ENCODE measurements around the gene AKR7A2. TPM values are rescaled to one million over a fixed set of nuclear protein-coding genes. Genes with fewer than 3 reads are reported as not detected.

AKR7A2 gene
- total and polyA plus RNA-seq, 8 donors: 43.2 to 73.8 (median 63.5) TPM

DNA sequence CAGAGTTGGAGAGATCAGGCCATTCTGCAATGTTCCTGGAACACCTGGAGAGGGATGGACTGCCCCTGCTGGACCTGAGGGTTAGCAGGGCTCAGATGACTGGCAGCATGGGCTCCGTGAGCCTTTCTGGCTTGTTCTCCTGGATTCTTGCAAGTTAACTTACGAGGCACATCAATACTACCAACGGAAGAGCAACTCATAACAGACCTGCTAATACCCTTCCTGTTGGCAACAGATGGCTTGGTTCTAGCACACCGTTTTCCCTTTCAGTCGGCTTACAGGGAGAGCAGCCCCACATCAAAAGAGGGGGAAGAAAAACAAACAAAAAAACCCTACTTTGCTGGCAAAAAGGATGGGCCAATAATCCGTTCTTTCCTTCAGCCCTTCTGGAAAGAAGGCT lies 48.1 kb upstream of the AKR7A2 start:
- no peaks in the 10 kb centered on the region for H3K9me3 ChIP-seq
- intact Hi-C loops (cut with DNase I): no loop called here
- ATAC-seq (no peak), DNase-seq (no peak)
- no peak overlapping the region for H3K27ac ChIP-seq
- H3K36me3 ChIP-seq: peaks cover 0 to 41% of the 10 kb centered on the region in 2 donors
- TF ChIP-seq, protein P1, sequence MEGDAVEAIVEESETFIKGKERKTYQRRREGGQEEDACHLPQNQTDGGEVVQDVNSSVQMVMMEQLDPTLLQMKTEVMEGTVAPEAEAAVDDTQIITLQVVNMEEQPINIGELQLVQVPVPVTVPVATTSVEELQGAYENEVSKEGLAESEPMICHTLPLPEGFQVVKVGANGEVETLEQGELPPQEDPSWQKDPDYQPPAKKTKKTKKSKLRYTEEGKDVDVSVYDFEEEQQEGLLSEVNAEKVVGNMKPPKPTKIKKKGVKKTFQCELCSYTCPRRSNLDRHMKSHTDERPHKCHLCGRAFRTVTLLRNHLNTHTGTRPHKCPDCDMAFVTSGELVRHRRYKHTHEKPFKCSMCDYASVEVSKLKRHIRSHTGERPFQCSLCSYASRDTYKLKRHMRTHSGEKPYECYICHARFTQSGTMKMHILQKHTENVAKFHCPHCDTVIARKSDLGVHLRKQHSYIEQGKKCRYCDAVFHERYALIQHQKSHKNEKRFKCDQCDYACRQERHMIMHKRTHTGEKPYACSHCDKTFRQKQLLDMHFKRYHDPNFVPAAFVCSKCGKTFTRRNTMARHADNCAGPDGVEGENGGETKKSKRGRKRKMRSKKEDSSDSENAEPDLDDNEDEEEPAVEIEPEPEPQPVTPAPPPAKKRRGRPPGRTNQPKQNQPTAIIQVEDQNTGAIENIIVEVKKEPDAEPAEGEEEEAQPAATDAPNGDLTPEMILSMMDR (IDR thresholded peaks at IDR 0.05): no peak
- peaks cover 14 to 28% of the 10 kb centered on the region in 2 donors for H3K4me1 ChIP-seq
- no peak overlapping the region for H3K4me3 ChIP-seq
- no peaks in the 10 kb centered on the region for H3K27me3 ChIP-seq

DNA sequence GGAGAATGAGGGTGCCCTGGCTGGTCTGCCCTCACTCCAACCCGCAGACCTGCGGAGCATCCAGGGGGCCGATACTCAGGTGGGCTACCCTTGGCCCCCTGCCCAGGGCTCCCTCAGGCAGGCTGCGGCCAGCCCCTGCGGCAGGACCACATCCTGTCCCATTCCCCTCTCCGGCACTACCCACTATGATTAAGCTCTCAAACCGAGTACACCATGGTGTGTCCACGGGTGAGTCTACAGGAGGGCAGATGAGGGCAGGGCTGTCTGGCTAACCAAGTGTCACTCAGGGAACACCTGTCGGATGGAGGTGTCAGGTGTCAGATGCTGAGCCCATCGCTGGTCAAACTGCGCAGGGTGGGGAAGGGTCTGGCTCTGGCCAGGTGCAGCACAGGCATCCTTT lies 47.4 kb upstream of the AKR7A2 start:
- Histone ChIP-seq H3K9me3 (no peaks in the 10 kb centered on the region), H3K36me3 (peaks cover 0 to 45% of the 10 kb centered on the region in 2 donors), H3K4me1 (peaks cover 14 to 28% of the 10 kb centered on the region in 2 donors), H3K27me3 (no peaks in the 10 kb centered on the region), H3K4me3 (no peak overlapping the region), H3K27ac (no peak overlapping the region)
- DNase-seq (no peak), ATAC-seq (no peak)
- intact Hi-C loops (cut with DNase I): no loop called here
- TF ChIP-seq, protein P1 (IDR thresholded peaks at IDR 0.05): no peak

DNA sequence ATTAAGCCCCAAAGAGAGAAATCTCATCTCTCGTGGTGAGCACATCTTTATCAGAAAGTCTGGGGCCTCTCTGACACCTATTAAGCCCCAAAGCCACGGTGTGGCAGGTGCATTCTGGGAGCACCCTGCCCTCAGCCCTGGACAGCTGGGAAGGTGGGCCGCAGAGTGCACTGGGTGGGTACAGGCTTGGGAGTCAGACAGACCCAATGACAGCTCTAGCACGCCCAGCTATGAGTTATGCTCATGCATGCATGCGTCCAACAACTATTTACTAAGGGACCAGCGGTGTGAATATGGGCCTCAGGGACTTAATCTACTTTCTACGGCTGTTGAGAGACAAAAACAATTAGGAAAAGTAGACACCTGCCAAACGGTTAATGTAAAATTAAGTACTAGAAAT lies 46.8 kb upstream of the AKR7A2 start:
- Histone ChIP-seq H3K36me3 (peaks cover 0 to 51% of the 10 kb centered on the region in 2 donors), H3K27me3 (no peaks in the 10 kb centered on the region), H3K4me3 (no peak overlapping the region), H3K9me3 (no peaks in the 10 kb centered on the region), H3K4me1 (peaks cover 14 to 28% of the 10 kb centered on the region in 2 donors), H3K27ac (no peak overlapping the region)
- DNase-seq (no peak), ATAC-seq (no peak)
- TF ChIP-seq, protein P1 (IDR thresholded peaks at IDR 0.05): no peak
- intact Hi-C loops (cut with DNase I): no loop called here

DNA sequence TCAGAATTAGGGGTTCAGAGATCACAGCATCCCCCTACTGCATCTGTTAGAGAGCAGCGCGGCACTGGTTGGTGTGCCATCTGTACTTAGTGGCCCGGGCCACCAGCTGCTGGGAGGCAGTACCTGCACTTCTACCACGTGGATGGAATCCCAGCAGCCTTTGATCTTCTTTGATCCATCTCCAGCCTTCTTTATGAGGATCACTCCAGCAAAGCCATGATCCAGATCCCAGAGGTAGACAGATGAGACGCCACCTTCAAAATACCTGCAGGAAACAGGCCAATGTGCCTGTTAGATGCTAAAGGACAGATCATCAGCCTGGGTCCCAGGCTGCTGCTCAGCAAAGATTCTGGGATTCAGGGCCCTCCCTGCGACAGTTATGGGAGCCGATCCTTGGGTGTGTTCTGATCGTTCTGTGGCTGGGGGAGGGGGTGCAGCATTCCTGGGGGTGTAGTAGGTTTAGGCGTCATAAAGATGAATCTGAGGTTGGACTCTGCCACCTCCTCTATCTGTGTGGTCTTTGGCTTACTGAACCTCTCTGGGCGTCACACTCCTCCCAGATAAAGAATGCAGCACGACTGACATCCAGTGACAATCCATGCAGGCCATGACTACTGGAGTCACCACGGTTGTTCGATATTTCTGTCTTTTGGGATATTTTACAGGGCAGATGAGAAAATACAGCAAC lies 45.5 kb upstream of the AKR7A2 start:
- no peaks in the 10 kb centered on the region for H3K9me3 ChIP-seq
- H3K27ac ChIP-seq: no peak overlapping the region
- ATAC-seq: no peak
- no peak for DNase-seq
- H3K27me3 ChIP-seq: no peaks in the 10 kb centered on the region
- peaks cover 0 to 64% of the 10 kb centered on the region in 2 donors for H3K36me3 ChIP-seq
- peaks cover 14 to 28% of the 10 kb centered on the region in 2 donors for H3K4me1 ChIP-seq
- H3K4me3 ChIP-seq: no peak overlapping the region
- TF ChIP-seq, protein P1 (IDR thresholded peaks at IDR 0.05): no peak
- intact Hi-C loops (cut with DNase I): no loop called here

DNA sequence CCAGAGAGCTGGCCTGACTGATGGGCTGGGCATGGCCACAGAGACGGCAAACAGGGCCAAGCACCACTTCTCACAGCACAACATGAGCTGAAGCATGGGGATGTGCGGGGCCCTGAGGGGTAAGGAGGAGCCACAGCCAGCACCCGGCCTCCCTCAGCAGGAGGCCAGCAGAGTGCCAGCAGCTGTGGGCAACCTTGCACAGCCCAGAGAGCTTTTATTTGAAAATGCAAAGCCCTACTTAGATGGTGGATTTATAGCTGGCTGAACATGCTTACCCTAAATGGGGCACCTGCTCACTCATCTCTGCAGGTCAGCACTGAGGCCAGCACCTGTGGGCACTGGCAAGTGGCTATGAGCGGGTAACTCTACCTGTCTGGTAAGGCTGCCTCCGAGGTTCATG lies 44.3 kb upstream of the AKR7A2 start:
- intact Hi-C loops (cut with DNase I): no loop called here
- DNase-seq (no peak), ATAC-seq (no peak)
- H3K4me1 ChIP-seq: peaks cover 4 to 23% of the 10 kb centered on the region in 2 donors
- H3K27me3 ChIP-seq: no peaks in the 10 kb centered on the region
- H3K9me3 ChIP-seq: no peaks in the 10 kb centered on the region
- TF ChIP-seq, protein P1 (IDR thresholded peaks at IDR 0.05): no peak
- H3K36me3 ChIP-seq: peaks cover 0 to 76% of the 10 kb centered on the region in 2 donors
- no peak overlapping the region for H3K27ac ChIP-seq
- H3K4me3 ChIP-seq: no peak overlapping the region
